ENCODE data around the gene SYT3. TPM values are rescaled to one million over a fixed set of nuclear protein-coding genes. Genes with fewer than 3 reads are reported as not detected.

SYT3 gene
- total RNA-seq, 4 donors from 2014 or later = 0.09 TPM; not detected in 3

DNA sequence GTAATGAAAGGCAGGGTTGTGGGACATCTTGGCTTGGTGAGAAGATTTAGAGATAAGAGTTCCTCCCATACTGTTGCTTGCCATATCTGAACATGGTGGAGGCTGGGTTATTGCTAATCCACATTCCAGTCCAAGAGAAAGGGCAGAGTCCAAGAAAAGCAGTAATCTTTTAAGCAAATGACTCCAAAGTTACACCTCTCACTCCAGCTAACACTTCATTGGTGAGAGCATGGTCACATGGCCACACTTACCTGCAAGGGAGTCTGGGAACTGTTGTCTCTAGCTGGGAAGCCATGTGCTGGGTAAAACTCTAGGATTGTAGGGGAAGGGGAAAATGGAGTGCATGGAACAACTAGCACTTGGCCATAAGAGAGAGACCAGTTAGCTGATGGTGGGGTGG, 15.2 kb upstream of the SYT3 start:
- no peak for DNase-seq
- in situ Hi-C loops (cut with MboI; ENCODE audit: low sequenced_read_pairs in 4 of 4) = no loop called here
- Histone ChIP-seq H3K4me1 (no peaks in the 10 kb centered on the region), H3K9me3 (no peaks in the 10 kb centered on the region), H3K27ac (no peak overlapping the region), H3K27me3 (peaks cover 22 to 47% (median 33%) of the 10 kb centered on the region in 3 donors), H3K36me3 (no peaks in the 10 kb centered on the region), H3K4me3 (peak overlapping the region in 1 of 4 donors; percentile 6)
- intact Hi-C loops (cut with DNase I; ENCODE audit: low total_unique reads) = no loop called here
- TF ChIP-seq, protein P1, sequence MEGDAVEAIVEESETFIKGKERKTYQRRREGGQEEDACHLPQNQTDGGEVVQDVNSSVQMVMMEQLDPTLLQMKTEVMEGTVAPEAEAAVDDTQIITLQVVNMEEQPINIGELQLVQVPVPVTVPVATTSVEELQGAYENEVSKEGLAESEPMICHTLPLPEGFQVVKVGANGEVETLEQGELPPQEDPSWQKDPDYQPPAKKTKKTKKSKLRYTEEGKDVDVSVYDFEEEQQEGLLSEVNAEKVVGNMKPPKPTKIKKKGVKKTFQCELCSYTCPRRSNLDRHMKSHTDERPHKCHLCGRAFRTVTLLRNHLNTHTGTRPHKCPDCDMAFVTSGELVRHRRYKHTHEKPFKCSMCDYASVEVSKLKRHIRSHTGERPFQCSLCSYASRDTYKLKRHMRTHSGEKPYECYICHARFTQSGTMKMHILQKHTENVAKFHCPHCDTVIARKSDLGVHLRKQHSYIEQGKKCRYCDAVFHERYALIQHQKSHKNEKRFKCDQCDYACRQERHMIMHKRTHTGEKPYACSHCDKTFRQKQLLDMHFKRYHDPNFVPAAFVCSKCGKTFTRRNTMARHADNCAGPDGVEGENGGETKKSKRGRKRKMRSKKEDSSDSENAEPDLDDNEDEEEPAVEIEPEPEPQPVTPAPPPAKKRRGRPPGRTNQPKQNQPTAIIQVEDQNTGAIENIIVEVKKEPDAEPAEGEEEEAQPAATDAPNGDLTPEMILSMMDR (IDR thresholded peaks at IDR 0.05 in 4 of 5, conservative IDR thresholded peaks at IDR 0.05 in 1 of 5) = no peak
- no peak for TF ChIP-seq POLR2A (IDR thresholded peaks at IDR 0.05)
- ATAC-seq = no peak

DNA sequence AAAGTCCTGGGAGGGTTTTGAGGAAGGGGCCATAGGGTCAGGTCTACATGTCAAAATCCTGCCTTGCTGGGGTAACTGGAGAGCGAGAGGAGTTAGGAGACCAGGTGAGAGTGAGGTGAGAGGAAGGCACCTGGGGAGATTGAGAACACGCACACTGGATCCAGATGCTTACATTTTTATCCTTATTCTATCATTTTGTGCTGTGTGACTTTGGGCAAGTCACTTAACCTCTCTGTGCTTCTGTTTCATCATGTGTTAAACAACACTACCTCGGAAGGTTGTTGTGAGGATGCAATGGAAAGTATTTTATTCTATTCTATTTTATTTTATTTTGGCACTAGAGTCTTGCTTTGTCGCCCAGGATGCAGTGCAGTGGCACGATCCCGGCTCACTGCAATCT, 13.0 kb upstream of the SYT3 start:
- in situ Hi-C loops (cut with MboI; ENCODE audit: low sequenced_read_pairs in 4 of 4) = no loop called here
- H3K27me3 ChIP-seq = peaks cover 8 to 26% (median 11%) of the 10 kb centered on the region in 3 donors
- no peak for DNase-seq
- TF ChIP-seq POLR2A (IDR thresholded peaks at IDR 0.05) = no peak
- TF ChIP-seq, protein P1 (IDR thresholded peaks at IDR 0.05 in 4 of 5, conservative IDR thresholded peaks at IDR 0.05 in 1 of 5) = no peak
- no peaks in the 10 kb centered on the region for H3K9me3 ChIP-seq
- H3K4me3 ChIP-seq = no peak overlapping the region
- H3K27ac ChIP-seq = no peak overlapping the region
- no peaks in the 10 kb centered on the region for H3K4me1 ChIP-seq
- no peaks in the 10 kb centered on the region for H3K36me3 ChIP-seq
- ATAC-seq = no peak
- intact Hi-C loops (cut with DNase I; ENCODE audit: low total_unique reads) = no loop called here

DNA sequence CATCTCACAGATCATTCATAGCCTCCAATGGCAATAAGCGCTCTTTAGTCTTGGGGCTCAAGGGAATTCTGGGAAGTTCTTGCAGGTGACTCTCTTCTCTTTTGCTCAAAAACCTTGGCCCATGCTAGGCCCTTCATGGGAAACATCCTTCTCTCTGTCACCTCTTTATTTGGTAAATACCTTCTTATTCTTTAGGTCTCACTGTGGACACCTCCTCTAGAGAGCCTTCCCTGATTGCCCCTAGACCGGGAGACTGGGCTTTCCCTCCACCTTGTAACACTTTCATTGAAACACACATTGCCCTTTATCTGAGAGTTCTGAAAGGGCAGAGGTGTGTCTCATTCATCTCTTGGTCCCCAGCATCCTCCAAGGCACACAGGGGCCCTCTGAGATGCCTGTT, 11.5 kb upstream of the SYT3 start:
- DNase-seq (no peak), ATAC-seq (no peak)
- Histone ChIP-seq H3K9me3 (no peaks in the 10 kb centered on the region), H3K4me1 (no peaks in the 10 kb centered on the region), H3K4me3 (no peak overlapping the region), H3K36me3 (no peaks in the 10 kb centered on the region), H3K27ac (no peak overlapping the region), H3K27me3 (peaks cover 4 to 15% (median 5%) of the 10 kb centered on the region in 3 donors)
- in situ Hi-C loops (cut with MboI; ENCODE audit: low sequenced_read_pairs in 4 of 4) = no loop called here
- intact Hi-C loops (cut with DNase I; ENCODE audit: low total_unique reads) = no loop called here
- TF ChIP-seq, protein P1 (IDR thresholded peaks at IDR 0.05 in 4 of 5, conservative IDR thresholded peaks at IDR 0.05 in 1 of 5) = no peak
- no peak for TF ChIP-seq POLR2A (IDR thresholded peaks at IDR 0.05)

DNA sequence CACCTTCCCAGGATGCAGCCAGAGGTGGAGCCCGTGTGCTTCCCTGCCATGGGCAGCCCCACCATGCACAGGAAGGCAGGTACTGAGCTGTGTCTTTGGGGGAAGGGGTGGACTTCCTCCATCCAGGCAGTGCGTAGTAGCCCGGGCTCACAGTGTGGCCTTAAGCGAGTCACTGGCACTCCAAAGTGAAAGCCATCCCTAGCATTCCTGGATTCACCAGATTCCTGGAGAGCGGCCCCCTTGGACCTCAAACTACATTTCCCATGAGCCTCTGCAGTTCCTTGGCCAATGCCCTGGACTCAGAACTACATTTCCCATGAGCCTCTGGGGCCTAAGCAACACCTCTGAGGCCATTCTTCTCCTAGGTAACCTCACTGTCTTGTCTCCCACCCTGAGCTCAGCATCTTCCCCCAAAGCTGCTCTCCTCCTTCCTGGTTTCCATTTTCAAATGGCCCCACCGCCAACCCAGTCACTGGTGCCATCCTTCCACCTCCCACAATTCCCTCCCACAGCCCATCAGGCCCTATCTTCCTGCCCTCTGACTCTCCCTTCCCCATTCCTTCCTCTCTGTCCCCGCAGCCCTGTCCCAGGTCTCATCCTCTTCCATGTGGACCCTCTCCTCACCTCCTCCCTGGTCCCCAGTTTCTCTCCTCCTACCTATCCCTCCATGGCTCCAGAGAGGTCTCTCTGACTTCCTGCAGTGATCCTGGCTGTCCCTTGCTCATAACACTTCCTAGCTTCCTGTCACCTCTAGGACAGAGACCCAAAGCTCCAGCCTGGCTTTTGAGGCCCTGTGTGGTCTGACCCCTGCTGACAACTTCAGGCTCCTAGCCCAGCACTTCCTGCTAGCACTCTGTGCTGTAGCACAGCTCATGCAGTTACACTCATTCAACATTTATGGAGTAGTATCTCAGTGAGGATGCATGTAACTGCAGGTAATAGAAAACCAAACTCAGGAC, 10.0 kb upstream of the SYT3 start, which contains the start of gene C19orf81:
Gene C19orf81 (plus strand): TSS at position 13 of the 959 bp plus-strand sequence. CDS start 0 bp downstream, at position 13.
- no peaks in the 10 kb centered on the region for H3K36me3 ChIP-seq
- in situ Hi-C loops (cut with MboI; ENCODE audit: low sequenced_read_pairs in 4 of 4) = loop anchor here in 1 of 4 donors (25.0 kb wide), 1 partner anchor 562 kb away; no protein-coding TSS in a partner anchor

More for the DNA sequence above, 10.0 kb upstream of the SYT3 start, which contains the start of gene C19orf81:
- DNase-seq (no peak), ATAC-seq (no peak)
- TF ChIP-seq POLR2A (IDR thresholded peaks at IDR 0.05) = no peak
- TF ChIP-seq, protein P1 (IDR thresholded peaks at IDR 0.05 in 4 of 5, conservative IDR thresholded peaks at IDR 0.05 in 1 of 5) = no peak
- Histone ChIP-seq H3K4me1 (no peaks in the 10 kb centered on the region), H3K4me3 (no peak within 1 kb of the TSS), H3K27me3 (peaks cover 1 to 6% (median 2%) of the 10 kb centered on the region in 3 donors), H3K27ac (no peak within 1 kb of the TSS), H3K9me3 (no peaks in the 10 kb centered on the region)
- intact Hi-C loops (cut with DNase I; ENCODE audit: low total_unique reads) = no loop called here

Data from gastrocnemius medialis (tissue), 4 donors.